Psoas muscle (tissue), 8 donors: ENCODE results near the gene CARD16. TPM values are rescaled to one million over a fixed set of nuclear protein-coding genes. Genes with fewer than 3 reads are reported as not detected.
"Not testable (repeated sequence)": the region's sequence is repeated elsewhere in the genome, so short reads cannot be mapped to it uniquely, and the experiment has no call there.

Experiments used
- ATAC-seq, 4 donors: fragments of 200-7000 bp; cut with Tn5 transposase; one replicate each; pipeline ENCODE4 v1.9.1; 2020; ENCODE audit warnings: moderate library complexity in 3 of 4, mild to moderate bottlenecking in 2 of 4
- DNase-seq, 2 donors: peaks; one replicate each; pipeline ENCODE4 v3.0.0-alpha.2; 2020
- H3K27ac ChIP-seq: fragments of 200-600 bp; one replicate; pipeline ENCODE4 v1.8.0; 2022
- H3K27me3 ChIP-seq, 3 donors: fragments of 200-600 bp in 1 of 3; one replicate each; pipeline versions ENCODE4 v1.6.1 to v1.8.0; 2013 to 2022; ENCODE audit warnings: low read length in 2 of 3, mild to moderate bottlenecking in 2 of 3, moderate library complexity in 1 of 3; ENCODE audit not compliant: insufficient read depth in 3 of 3
- H3K36me3 ChIP-seq, 2 donors: fragments of 200-600 bp in 1 of 2; one replicate each; pipeline versions ENCODE4 v1.6.1 to v1.8.0; 2013 to 2022; ENCODE audit warnings: low read depth in 1 of 2, mild to moderate bottlenecking in 1 of 2, moderate library complexity in 1 of 2; ENCODE audit not compliant: insufficient read depth in 1 of 2
- H3K4me1 ChIP-seq: fragments of 200-600 bp; one replicate; pipeline ENCODE4 v1.8.0; 2022
- H3K4me3 ChIP-seq: fragments of 200-600 bp; one replicate; pipeline ENCODE4 v1.8.0; 2022; ENCODE audit warnings: mild to moderate bottlenecking
- H3K9me3 ChIP-seq: fragments of 200-600 bp; one replicate; pipeline ENCODE4 v1.8.0; 2022
- CTCF ChIP-seq: fragments of 200-600 bp; IDR thresholded peaks from one replicate; pipeline ENCODE4 v1.8.0; 2022; ENCODE audit warnings: antibody characterized with exemption
- WGBS, 3 donors: extraction: QIAGEN DNeasy Blood & Tissue Kit; methylation state at CpG; one replicate each; pipeline versions ENCODE4 v1.1.6 to v1.1.7; 2013; 5-methylcytosine and 5-hydroxymethylcytosine counted together
- intact Hi-C, 2 donors: fragments of 100-400 bp; cut with DNase I; formaldehyde crosslinking; loops; one replicate each; pipeline versions ENCODE4 v1.11.0 to v1.14.2; 2022
- polyA plus RNA-seq, 3 donors: library from polyadenylated mRNA; stranded (reverse); fragments of 200-250 nt; gene quantifications; one replicate each; pipeline ENCODE4 v1.2.3, GENCODE V29; 2013
- total RNA-seq, 4 donors: library from RNA; stranded (reverse); fragmentation: NEBNext Ultra II Directional in 2 of 4; extraction: Animal tissue kit (Norgen Biotek cat#: 25700) in 2 of 4; gene quantifications; one replicate each; pipeline versions ENCODE4 v1.2.1 to v1.2.4, GENCODE V29; 2021 to 2023
- donor health status: healthy with polysubstance abuse.
- donor health status: DM: no; HTN: no; CAD: no; lungs with moderate emphysema.
- donor health status: Bipolar disorder and iron deficiency.
- donor health status: healthy.
- donor health status: DM: yes; HTN: yes; CAD: no.
- donor health status: DM: no; HTN: no; CAD: no.
- donor health status: DM: no; HTN: no; CAD: no.
- donor health status: DM: yes; HTN: yes; CAD: no.

CARD16 gene
- total and polyA plus RNA-seq, 7 donors, result 2.5 to 6.9 (median 4.6) TPM

- ATAC-seq (no peak), DNase-seq (no peak)
- TF ChIP-seq CTCF, result no peak
- Histone ChIP-seq H3K4me3 (no peak overlapping the region), H3K27me3 (no peaks in the 10 kb centered on the region), H3K36me3 (no peaks in the 10 kb centered on the region), H3K4me1 (no peaks in the 10 kb centered on the region), H3K27ac (no peak overlapping the region), H3K9me3 (no peaks in the 10 kb centered on the region)
- intact Hi-C loops, result no loop called here
- 82 to 87% (median 83%) methylated on average over 4 of the region's 4 CpGs for WGBS, 3 donors
These were observed 26.1 kb upstream of the CARD16 start for GRCh38 chr11:105071089-105071732.

- ATAC-seq (no peak), DNase-seq (no peak)
- no peaks in the 10 kb centered on the region for H3K27me3 ChIP-seq
- H3K36me3 ChIP-seq, result no peaks in the 10 kb centered on the region
- H3K9me3 ChIP-seq, result no peaks in the 10 kb centered on the region
- H3K27ac ChIP-seq, result no peak overlapping the region
- intact Hi-C loops, result no loop called here
- no peaks in the 10 kb centered on the region for H3K4me1 ChIP-seq
- no peak for TF ChIP-seq CTCF
- 90 to 94% (median 93%) methylated on average over 4 of the region's 4 CpGs for WGBS, 3 donors
- H3K4me3 ChIP-seq, result no peak overlapping the region
These were observed 25.2 kb upstream of the CARD16 start for GRCh38 chr11:105070306-105070705.

- intact Hi-C loops, H3K27me3 ChIP-seq, H3K27ac ChIP-seq, ATAC-seq, DNase-seq, H3K4me1 ChIP-seq, H3K9me3 ChIP-seq, H3K4me3 ChIP-seq, H3K36me3 ChIP-seq: not testable (repeated sequence)
- 5 to 97% (median 76%) methylated on average over 1 to 2 of the region's 2 CpGs for WGBS, 3 donors
These were observed 24.6 kb upstream of the CARD16 start for GRCh38 chr11:105069749-105070148.

- H3K4me1 ChIP-seq, H3K36me3 ChIP-seq, H3K27ac ChIP-seq, intact Hi-C loops, H3K9me3 ChIP-seq, H3K4me3 ChIP-seq, ATAC-seq, H3K27me3 ChIP-seq, DNase-seq: not testable (repeated sequence)
- 61 to 69% (median 63%) methylated on average over 9 of the region's 9 CpGs for WGBS, 3 donors
These were observed 18.3 kb upstream of the CARD16 start for GRCh38 chr11:105063245-105063941.

- H3K4me1 ChIP-seq, result no peaks in the 10 kb centered on the region
- no peak for TF ChIP-seq CTCF
- ATAC-seq (no peak), DNase-seq (no peak)
- intact Hi-C loops, result no loop called here
- WGBS, 3 donors, result 54 to 55% (median 55%) methylated on average over 4 of the region's 4 CpGs
- H3K27me3 ChIP-seq, result no peaks in the 10 kb centered on the region
- no peak overlapping the region for H3K27ac ChIP-seq
- no peaks in the 10 kb centered on the region for H3K9me3 ChIP-seq
- H3K4me3 ChIP-seq, result no peak overlapping the region
- no peaks in the 10 kb centered on the region for H3K36me3 ChIP-seq
These were observed 12.3 kb upstream of the CARD16 start for GRCh38 chr11:105057432-105057831.
